Cardiac muscle cell (in vitro differentiated cells and primary cell): ENCODE data around the gene ATXN3L. TPM values are rescaled to one million over a fixed set of nuclear protein-coding genes. Genes with fewer than 3 reads are reported as not detected.
A peak's percentile ranks its signal among the peaks of the same experiment; 100 is the strongest.

ENCODE experiments used
- DNase-seq, 2 donors: peaks; one replicate each; pipeline versions ENCODE4 v3.0.0 to v3.0.0-alpha.2; 2010 to 2017; ENCODE audit warnings: low read depth in 1 of 2, low spot score in 1 of 2
- H3K27ac ChIP-seq: fragments of 200-600 bp; sonication (generic); 2 replicates; pipeline ENCODE4 v1.5.1; 2016
- H3K27me3 ChIP-seq: fragments of 200-600 bp; sonication (generic); 2 replicates; pipeline ENCODE4 v1.6.0; 2016; ENCODE audit warnings: control low read depth
- H3K36me3 ChIP-seq: fragments of 200-600 bp; sonication (generic); 2 replicates; pipeline ENCODE4 v1.5.1; 2016; ENCODE audit warnings: control low read depth
- H3K4me1 ChIP-seq: fragments of 200-600 bp; sonication (generic); 2 replicates; pipeline ENCODE4 v1.8.1; 2017; ENCODE audit warnings: low read depth, mild to moderate bottlenecking, mixed run types
- H3K4me3 ChIP-seq: fragments of 200-600 bp; sonication (generic); 2 replicates; pipeline ENCODE4 v1.5.1; 2016; ENCODE audit warnings: mild to moderate bottlenecking
- H3K9me3 ChIP-seq: fragments of 200-600 bp; sonication (generic); 2 replicates; pipeline ENCODE4 v1.5.1; 2017; ENCODE audit warnings: low read depth, mild to moderate bottlenecking, control low read depth
- CTCF ChIP-seq: IDR thresholded peaks from 2 replicates; pipeline ENCODE4 v1.5.1; 2012; ENCODE audit warnings: low read depth, mild to moderate bottlenecking, low read length
- polyA plus RNA-seq: library from polyadenylated mRNA; unstranded; fragments of >200 nt; fragmentation: Nextera tagmentation; extraction: Ambion mirVana; gene quantifications from 2 replicates; pipeline ENCODE4 v1.2.1, GENCODE V29; 2016
- total RNA-seq: library from RNA; depleted of rRNA; stranded (reverse); fragments of >200 nt; gene quantifications from 2 replicates; pipeline ENCODE4 v1.2.3, GENCODE V29; 2016

ATXN3L gene
- total and polyA plus RNA-seq, 2 experiments from 2014 or later = not detected

- Histone ChIP-seq H3K4me1 (no peaks in the 10 kb centered on the region), H3K27me3 (no peaks in the 10 kb centered on the region), H3K27ac (no peak overlapping the region), H3K9me3 (no peaks in the 10 kb centered on the region), H3K4me3 (no peak overlapping the region), H3K36me3 (no peaks in the 10 kb centered on the region)
- no peak for TF ChIP-seq CTCF
- no peak for DNase-seq
Measured at GRCh38 chrX:13295841-13296240, 24.0 kb downstream of the ATXN3L start.

- no peaks in the 10 kb centered on the region for H3K36me3 ChIP-seq
- no peaks in the 10 kb centered on the region for H3K4me1 ChIP-seq
- DNase-seq = no peak
- H3K4me3 ChIP-seq = no peak overlapping the region
- TF ChIP-seq CTCF = no peak
- H3K27ac ChIP-seq = no peak overlapping the region
- H3K27me3 ChIP-seq = no peaks in the 10 kb centered on the region
- no peaks in the 10 kb centered on the region for H3K9me3 ChIP-seq
Measured at GRCh38 chrX:13293700-13294099, 26.2 kb downstream of the ATXN3L start.

- no peaks in the 10 kb centered on the region for H3K36me3 ChIP-seq
- no peak for TF ChIP-seq CTCF
- DNase-seq = no peak
Measured at GRCh38 chrX:13290891-13291614, 28.8 kb downstream of the ATXN3L start.

GRCh38 chrX:13288671-13289070 is 31.2 kb downstream of the ATXN3L start:
- no peaks in the 10 kb centered on the region for H3K4me1 ChIP-seq
- H3K27ac ChIP-seq = no peak overlapping the region
- H3K27me3 ChIP-seq = no peaks in the 10 kb centered on the region
- H3K36me3 ChIP-seq = no peaks in the 10 kb centered on the region
- H3K9me3 ChIP-seq = no peaks in the 10 kb centered on the region
- no peak overlapping the region for H3K4me3 ChIP-seq
- no peak for DNase-seq
- no peak for TF ChIP-seq CTCF

More at GRCh38 chrX:13290891-13291614, 28.8 kb downstream of the ATXN3L start:
- H3K27me3 ChIP-seq = no peaks in the 10 kb centered on the region
- H3K9me3 ChIP-seq = no peaks in the 10 kb centered on the region
- H3K4me1 ChIP-seq = no peaks in the 10 kb centered on the region
- H3K27ac ChIP-seq = no peak overlapping the region
- H3K4me3 ChIP-seq = no peak overlapping the region

GRCh38 chrX:13287816-13288215 is 32.0 kb downstream of the ATXN3L start:
- Histone ChIP-seq H3K27me3 (no peaks in the 10 kb centered on the region), H3K4me3 (no peak overlapping the region), H3K36me3 (no peaks in the 10 kb centered on the region), H3K27ac (no peak overlapping the region), H3K9me3 (no peaks in the 10 kb centered on the region), H3K4me1 (no peaks in the 10 kb centered on the region)
- peak in 1 of 2 donors; percentile 65 for DNase-seq
- no peak for TF ChIP-seq CTCF

- no peaks in the 10 kb centered on the region for H3K36me3 ChIP-seq
- H3K27me3 ChIP-seq = no peaks in the 10 kb centered on the region
- H3K9me3 ChIP-seq = no peaks in the 10 kb centered on the region
- no peak for TF ChIP-seq CTCF
- no peak for DNase-seq
- H3K4me3 ChIP-seq = no peak overlapping the region
- H3K27ac ChIP-seq = no peak overlapping the region
- H3K4me1 ChIP-seq = no peaks in the 10 kb centered on the region
Measured at GRCh38 chrX:13285693-13286092, 34.2 kb downstream of the ATXN3L start.
